HG03097 (cell line): ENCODE measurements around the gene LRRC1.
A peak's percentile ranks its signal among the peaks of the same experiment; 100 is the strongest.

Experiments used
- ATAC-seq: cut with Tn5 transposase; IDR thresholded peaks from one replicate; pipeline ENCODE4 v1.9.1; 2021; ENCODE audit not compliant: unreplicated experiment, low FRiP score

Gene LRRC1

GRCh38 chr6:53874964-53875363 lies 80.2 kb downstream of the LRRC1 start:
- no peak for ATAC-seq

GRCh38 chr6:53877151-53877550 lies 82.3 kb downstream of the LRRC1 start:
- no peak for ATAC-seq

DNA sequence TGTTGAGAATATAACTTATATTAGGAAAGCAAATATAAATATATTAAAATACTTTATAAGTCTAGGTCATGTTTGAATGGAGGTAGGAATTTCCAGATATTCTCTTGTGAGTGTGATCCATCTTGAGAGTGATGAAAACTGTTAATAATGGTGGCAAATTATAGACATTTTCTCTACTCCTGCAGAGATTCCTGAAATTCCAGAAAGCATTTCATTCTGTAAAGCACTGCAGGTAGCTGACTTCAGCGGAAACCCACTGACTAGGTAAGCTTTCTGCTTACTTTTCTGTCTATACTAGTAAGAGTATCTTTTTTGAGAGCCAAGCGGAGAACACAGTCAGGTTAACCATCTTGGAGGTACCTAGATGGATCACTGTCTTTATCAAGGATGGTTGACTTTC lies 84.0 kb downstream of the LRRC1 start:
- no peak for ATAC-seq

DNA sequence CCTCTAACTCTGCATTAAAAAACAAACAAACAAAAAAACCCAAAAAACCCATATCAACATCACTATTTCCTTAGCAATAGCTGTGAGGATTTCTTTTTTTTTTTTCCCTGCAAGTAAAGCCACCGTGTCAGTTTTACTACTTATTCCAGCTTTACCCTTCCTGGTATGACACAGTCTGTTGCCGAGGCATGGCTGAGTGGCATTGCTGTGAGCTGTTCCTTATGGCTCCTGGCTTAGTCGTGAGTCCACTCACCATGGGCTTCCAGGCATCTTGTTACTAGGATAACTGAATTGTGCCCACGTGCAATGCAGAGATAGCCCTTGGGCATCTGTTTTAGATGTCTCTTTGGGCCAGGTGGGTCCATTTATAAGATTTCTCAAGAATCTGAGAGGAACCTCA lies 84.8 kb downstream of the LRRC1 start:
- no peak for ATAC-seq

DNA sequence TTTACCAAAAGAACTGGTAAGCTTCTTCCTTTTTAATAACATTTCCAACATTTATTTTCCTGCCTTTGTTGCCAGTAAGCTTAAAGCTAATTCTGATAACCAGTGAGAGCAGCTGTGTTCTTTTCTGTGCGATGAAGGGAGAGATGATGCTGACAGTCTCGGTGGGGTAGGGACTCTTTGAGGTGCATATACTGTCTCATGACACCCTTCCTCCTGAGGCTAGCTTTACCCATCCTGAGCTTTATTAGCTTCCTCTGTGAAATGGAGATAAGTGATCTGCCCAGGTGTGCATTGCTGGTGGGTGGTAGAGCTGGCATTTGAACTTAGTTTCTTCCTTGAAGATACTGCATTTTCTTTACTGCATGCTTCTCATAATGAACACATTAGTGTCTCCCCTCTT lies 92.5 kb downstream of the LRRC1 start:
- no peak for ATAC-seq

- no peak for ATAC-seq
Observed at GRCh38 chr6:53888931-53889330, 94.1 kb downstream of the LRRC1 start.

DNA sequence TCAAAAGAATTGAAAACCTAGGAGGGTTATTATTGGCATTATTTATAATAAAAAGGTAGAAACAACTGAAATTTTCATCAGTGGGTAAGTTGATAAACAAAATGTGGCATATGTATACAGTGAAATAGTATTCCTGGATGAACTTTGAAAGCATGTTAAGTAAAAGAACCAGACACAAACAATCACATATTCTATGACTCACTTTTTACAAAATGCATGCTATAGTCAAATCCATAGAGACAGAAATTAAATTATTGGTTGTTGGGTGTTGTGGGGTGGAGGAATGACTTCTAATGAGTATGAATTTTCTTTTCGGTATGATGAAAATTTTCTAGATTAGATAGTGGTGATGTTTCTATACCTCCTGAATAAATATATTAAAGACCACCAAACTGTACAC lies 94.6 kb downstream of the LRRC1 start:
- no peak for ATAC-seq

DNA sequence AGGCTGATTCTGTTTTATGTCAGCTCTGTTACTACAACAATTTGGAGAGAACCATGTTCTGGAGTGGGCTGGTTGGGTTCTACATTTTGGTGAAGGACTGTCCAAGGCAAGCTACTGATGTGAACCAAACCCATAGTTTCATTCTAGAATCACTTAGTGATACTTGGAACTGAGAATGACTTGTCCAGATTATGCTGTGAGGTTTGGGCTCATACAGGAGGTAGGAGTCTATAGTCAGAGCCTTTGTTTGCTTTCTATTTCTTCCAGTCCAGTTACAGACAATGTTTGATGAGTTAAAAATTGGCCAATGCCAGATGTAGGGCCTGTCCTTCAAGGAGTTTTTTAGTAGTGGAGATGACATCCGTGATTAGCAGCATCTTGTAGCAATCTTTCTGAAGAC lies 97.9 kb downstream of the LRRC1 start:
- ATAC-seq = peak; percentile 77

DNA sequence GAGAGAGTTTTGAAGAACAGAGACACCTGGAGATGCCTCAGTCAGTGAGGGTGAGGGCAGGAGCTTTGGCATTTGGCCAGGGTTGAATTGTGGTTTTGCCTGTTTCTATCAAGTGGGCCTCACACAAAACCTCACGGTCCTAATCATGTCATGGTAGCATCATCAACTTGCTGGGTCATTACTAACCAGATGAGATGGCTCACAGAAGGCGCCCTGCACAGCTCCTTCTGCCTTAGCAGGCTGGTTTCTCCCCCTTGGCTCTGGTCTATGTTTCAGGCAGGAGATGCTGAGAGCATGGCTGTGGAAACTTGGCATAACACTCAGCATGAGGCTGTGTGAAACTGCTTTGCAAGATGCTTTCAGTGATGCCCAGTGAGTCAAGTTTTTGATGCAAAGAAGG lies 99.3 kb downstream of the LRRC1 start:
- ATAC-seq = peak; percentile 81

DNA sequence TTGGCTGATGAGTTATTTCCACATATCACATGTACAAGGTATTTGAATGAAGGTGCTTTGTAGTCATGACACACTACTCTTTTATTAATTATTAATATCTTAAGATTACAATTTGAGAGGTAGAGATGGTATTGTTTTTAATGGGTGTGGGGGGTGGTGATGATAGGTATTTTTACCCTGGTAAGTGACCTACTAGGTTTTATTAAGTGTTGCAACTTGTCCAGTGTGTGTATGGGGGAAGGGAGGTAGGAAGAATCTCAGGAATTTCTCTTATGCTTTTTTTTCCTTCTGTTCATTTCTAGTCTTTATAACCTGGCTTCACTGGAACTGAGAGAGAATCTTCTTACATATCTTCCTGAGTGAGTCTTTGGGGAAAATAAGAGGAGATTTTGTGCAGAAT lies 101.4 kb downstream of the LRRC1 start:
- ATAC-seq = no peak

DNA sequence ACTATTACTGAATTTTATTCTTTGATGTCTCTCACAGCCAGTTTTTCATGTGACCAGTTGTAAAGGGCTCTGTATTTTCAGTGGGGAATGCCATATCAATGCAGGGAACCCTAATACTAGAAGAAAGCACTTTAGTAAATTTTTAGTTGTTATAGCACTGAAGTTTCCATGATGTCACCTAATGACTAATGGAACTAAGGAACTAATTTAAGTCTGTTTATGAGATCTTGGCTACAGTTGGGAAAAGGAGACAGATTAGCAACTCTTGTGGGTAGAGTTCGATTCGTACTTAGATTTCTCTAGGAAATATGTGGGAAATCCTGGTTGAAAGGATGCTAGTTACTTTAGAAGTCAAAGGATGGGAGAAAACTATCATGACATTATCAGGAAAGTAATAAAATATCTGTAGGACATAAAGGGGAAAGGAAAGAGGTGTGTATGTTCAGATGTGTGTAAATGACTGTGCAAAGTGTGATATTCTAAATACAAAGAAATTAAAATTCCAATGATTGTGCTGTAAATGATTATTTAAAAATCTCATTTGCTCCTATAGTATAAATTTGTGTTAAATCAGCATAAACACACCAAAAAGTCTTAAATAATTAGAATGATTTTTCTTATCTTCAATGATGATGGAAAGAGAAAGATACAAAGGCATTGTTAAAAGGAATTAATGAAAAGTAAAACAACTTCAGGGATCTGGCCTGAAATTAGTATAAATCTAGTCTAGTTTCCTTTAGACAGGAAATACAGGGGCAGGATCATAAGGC lies 103.4 kb downstream of the LRRC1 start:
- no peak for ATAC-seq

- no peak for ATAC-seq
Observed at GRCh38 chr6:53899512-53899911, 104.7 kb downstream of the LRRC1 start.

GRCh38 chr6:53903357-53903756 lies 108.6 kb downstream of the LRRC1 start:
- ATAC-seq = no peak

GRCh38 chr6:53906103-53906502 lies 111.3 kb downstream of the LRRC1 start:
- no peak for ATAC-seq

DNA sequence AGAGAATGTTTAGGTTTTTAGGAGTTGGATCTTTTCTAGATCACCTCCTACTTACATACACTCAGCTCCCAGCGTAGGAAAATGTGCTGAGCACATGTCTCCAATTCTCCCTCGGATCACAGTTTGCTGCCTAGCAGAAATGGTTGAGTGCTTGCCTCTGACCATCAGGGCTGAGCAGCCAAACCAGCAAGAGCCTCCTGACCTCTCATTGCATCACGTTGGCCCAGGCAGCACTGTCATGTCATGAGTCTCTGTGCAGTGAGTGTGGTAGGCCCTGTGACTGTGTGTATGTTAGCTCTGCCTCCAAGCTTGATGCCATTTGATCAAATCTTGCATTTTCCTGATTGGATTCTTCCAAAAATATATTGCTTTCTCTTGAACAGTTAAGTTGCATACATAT lies 112.0 kb downstream of the LRRC1 start:
- ATAC-seq = no peak

GRCh38 chr6:53910834-53911233 lies 116.0 kb downstream of the LRRC1 start:
- ATAC-seq = no peak

GRCh38 chr6:53912661-53913060 lies 117.9 kb downstream of the LRRC1 start:
- no peak for ATAC-seq

DNA sequence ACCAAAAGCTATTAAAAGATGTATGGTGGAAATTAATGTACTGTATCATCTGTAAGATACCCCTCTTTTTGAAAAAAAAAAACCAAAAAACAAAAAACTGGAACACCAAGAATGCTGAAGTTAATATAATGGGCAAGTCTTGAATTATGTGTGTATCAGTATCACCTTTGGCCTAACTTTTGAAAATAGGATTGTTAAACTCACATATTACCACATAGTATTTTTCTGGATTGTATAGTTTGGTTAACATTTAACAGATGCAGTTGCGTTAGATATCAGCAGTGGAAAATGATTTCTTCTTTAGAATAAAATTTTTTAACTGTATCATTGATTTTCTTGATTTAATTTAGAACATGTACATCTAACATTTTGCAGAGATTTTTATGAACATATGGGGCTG lies 118.5 kb downstream of the LRRC1 start:
- no peak for ATAC-seq

GRCh38 chr6:53915026-53915691 lies 120.4 kb downstream of the LRRC1 start:
- ATAC-seq = no peak

DNA sequence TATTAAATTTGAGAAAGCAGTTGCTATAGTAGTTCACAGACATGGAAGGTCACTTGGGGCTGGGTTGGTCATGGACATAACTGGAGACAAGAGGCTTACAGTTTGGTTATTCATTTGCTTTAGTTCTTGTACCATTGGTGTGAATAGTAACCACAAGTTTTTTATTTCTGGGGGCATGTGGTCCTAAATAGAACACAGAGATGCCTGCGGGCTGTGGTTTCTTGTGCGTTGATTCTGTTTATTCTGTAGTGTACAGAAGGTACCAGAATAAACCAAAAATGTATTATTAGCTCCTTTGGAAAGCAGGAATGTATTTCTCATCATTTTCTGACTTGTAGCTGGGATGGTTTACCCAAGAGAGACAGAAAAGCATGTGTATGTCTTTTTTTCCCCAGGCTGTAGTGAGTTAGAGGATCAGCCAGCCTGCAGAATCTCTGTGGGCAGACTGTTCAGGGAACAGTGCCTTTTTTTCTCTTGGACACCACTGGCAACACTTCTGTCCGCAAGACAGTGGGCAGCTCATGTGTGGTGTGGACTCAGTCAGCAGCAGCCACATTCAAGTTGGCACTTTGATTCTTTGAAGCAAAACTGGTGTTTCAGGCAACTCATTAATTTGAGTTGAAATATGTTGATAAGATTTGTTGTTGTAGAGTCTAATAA lies 122.1 kb downstream of the LRRC1 start:
- peak; percentile 76 for ATAC-seq

DNA sequence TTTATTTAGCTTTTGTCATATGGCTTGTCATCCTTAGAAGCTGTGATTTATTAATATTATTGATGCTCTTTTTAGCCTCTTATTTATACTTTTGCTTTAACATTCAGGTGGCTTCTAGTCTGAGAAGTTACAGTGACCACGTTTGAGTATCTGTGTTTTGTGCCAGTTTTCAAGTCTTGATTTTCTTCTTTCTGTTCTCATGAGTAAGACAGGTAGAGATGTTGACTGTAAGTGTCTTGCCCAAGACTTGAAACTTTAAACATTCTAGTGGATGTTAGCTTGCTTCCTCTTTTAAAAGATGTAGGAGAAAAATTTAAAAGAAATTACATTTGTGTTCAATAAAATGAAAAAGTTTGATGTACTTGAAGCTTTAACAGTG lies 122.6 kb downstream of the LRRC1 start:
- peak; percentile 48 for ATAC-seq
